Measurements from ENCODE around the gene LNPK.

The LNPK gene

GRCh38 chr2:175941699-175942098 lies 60.4 kb downstream of the LNPK start:
- Histone ChIP-seq H3K4me1 (ENCODE audit: control insufficient read depth, insufficient read depth, low read length, poor library complexity, severe bottlenecking) (no peaks in the 10 kb centered on the region), H3K4me3 (ENCODE audit: extremely low read depth, insufficient read depth, low read length, poor library complexity, severe bottlenecking) (no peak overlapping the region), H3K9me3 (ENCODE audit: control insufficient read depth, low read length) (no peaks in the 10 kb centered on the region), H3K36me3 (ENCODE audit: control insufficient read depth, insufficient read depth, low read length) (peaks cover 2% of the 10 kb centered on the region), H3K27ac (ENCODE audit: low read depth, low read length, severe bottlenecking) (no peak overlapping the region)
- WGBS, 2 experiments (ENCODE audit: insufficient coverage in 2 of 2) = no CpG with 5 or more reads among the region's 3 CpGs

- WGBS, 2 experiments (ENCODE audit: insufficient coverage in 2 of 2) = 100% methylated on average over 1 of the region's 2 CpGs; no CpG with 5 or more reads in 1 of the 2 experiments
- Histone ChIP-seq H3K9me3 (ENCODE audit: control insufficient read depth, low read length) (no peaks in the 10 kb centered on the region), H3K4me3 (ENCODE audit: extremely low read depth, insufficient read depth, low read length, poor library complexity, severe bottlenecking) (no peak overlapping the region), H3K36me3 (ENCODE audit: control insufficient read depth, insufficient read depth, low read length) (peaks cover 6% of the 10 kb centered on the region), H3K4me1 (ENCODE audit: control insufficient read depth, insufficient read depth, low read length, poor library complexity, severe bottlenecking) (no peaks in the 10 kb centered on the region), H3K27ac (ENCODE audit: low read depth, low read length, severe bottlenecking) (no peak overlapping the region)
Observed at GRCh38 chr2:175937216-175937615, 64.9 kb downstream of the LNPK start.

- WGBS, 2 experiments (ENCODE audit: insufficient coverage in 2 of 2) = 67 to 89% methylated on average over 2 of the region's 3 CpGs
- H3K27ac ChIP-seq (ENCODE audit: low read depth, low read length, severe bottlenecking) = no peak overlapping the region
- H3K36me3 ChIP-seq (ENCODE audit: control insufficient read depth, insufficient read depth, low read length) = peaks cover 6% of the 10 kb centered on the region
- no peak overlapping the region for H3K4me3 ChIP-seq (ENCODE audit: extremely low read depth, insufficient read depth, low read length, poor library complexity, severe bottlenecking)
- H3K4me1 ChIP-seq (ENCODE audit: control insufficient read depth, insufficient read depth, low read length, poor library complexity, severe bottlenecking) = no peaks in the 10 kb centered on the region
- H3K9me3 ChIP-seq (ENCODE audit: control insufficient read depth, low read length) = no peaks in the 10 kb centered on the region
Observed at GRCh38 chr2:175935289-175936181, 66.5 kb downstream of the LNPK start.

- no peak overlapping the region for H3K27ac ChIP-seq (ENCODE audit: low read depth, low read length, severe bottlenecking)
- H3K36me3 ChIP-seq (ENCODE audit: control insufficient read depth, insufficient read depth, low read length) = peaks cover 6% of the 10 kb centered on the region
- H3K9me3 ChIP-seq (ENCODE audit: control insufficient read depth, low read length) = no peaks in the 10 kb centered on the region
- H3K4me1 ChIP-seq (ENCODE audit: control insufficient read depth, insufficient read depth, low read length, poor library complexity, severe bottlenecking) = no peaks in the 10 kb centered on the region
- no peak overlapping the region for H3K4me3 ChIP-seq (ENCODE audit: extremely low read depth, insufficient read depth, low read length, poor library complexity, severe bottlenecking)
- WGBS, 2 experiments (ENCODE audit: insufficient coverage in 2 of 2) = 83 to 100% methylated on average over 1 of the region's 2 CpGs
Observed at GRCh38 chr2:175932675-175933074, 69.4 kb downstream of the LNPK start.

- H3K4me1 ChIP-seq (ENCODE audit: control insufficient read depth, insufficient read depth, low read length, poor library complexity, severe bottlenecking) = no peaks in the 10 kb centered on the region
- no peak overlapping the region for H3K27ac ChIP-seq (ENCODE audit: low read depth, low read length, severe bottlenecking)
- H3K4me3 ChIP-seq (ENCODE audit: extremely low read depth, insufficient read depth, low read length, poor library complexity, severe bottlenecking) = no peak overlapping the region
- 93 to 94% methylated on average over 2 of the region's 2 CpGs for WGBS, 2 experiments (ENCODE audit: insufficient coverage in 2 of 2)
- H3K36me3 ChIP-seq (ENCODE audit: control insufficient read depth, insufficient read depth, low read length) = peaks cover 6% of the 10 kb centered on the region
- no peaks in the 10 kb centered on the region for H3K9me3 ChIP-seq (ENCODE audit: control insufficient read depth, low read length)
Observed at GRCh38 chr2:175931805-175932204, 70.3 kb downstream of the LNPK start.

GRCh38 chr2:175930504-175930903 lies 71.6 kb downstream of the LNPK start:
- H3K27ac ChIP-seq (ENCODE audit: low read depth, low read length, severe bottlenecking) = no peak overlapping the region
- H3K9me3 ChIP-seq (ENCODE audit: control insufficient read depth, low read length) = no peaks in the 10 kb centered on the region
- no peaks in the 10 kb centered on the region for H3K4me1 ChIP-seq (ENCODE audit: control insufficient read depth, insufficient read depth, low read length, poor library complexity, severe bottlenecking)
- H3K4me3 ChIP-seq (ENCODE audit: extremely low read depth, insufficient read depth, low read length, poor library complexity, severe bottlenecking) = no peak overlapping the region
- no CpG with 5 or more reads among the region's 1 CpG for WGBS, 2 experiments (ENCODE audit: insufficient coverage in 2 of 2)
- no peaks in the 10 kb centered on the region for H3K36me3 ChIP-seq (ENCODE audit: control insufficient read depth, insufficient read depth, low read length)

- Histone ChIP-seq H3K36me3 (ENCODE audit: control insufficient read depth, insufficient read depth, low read length) (no peaks in the 10 kb centered on the region), H3K27ac (ENCODE audit: low read depth, low read length, severe bottlenecking) (no peak overlapping the region), H3K4me3 (ENCODE audit: extremely low read depth, insufficient read depth, low read length, poor library complexity, severe bottlenecking) (no peak overlapping the region), H3K4me1 (ENCODE audit: control insufficient read depth, insufficient read depth, low read length, poor library complexity, severe bottlenecking) (no peaks in the 10 kb centered on the region), H3K9me3 (ENCODE audit: control insufficient read depth, low read length) (no peaks in the 10 kb centered on the region)
- 86 to 96% methylated on average over 2 of the region's 5 CpGs for WGBS, 2 experiments (ENCODE audit: insufficient coverage in 2 of 2)
Observed at GRCh38 chr2:175929850-175930249, 72.2 kb downstream of the LNPK start.

GRCh38 chr2:175926272-175926671 lies 75.8 kb downstream of the LNPK start:
- WGBS, 2 experiments (ENCODE audit: insufficient coverage in 2 of 2) = 78 to 80% methylated on average over 1 to 2 of the region's 2 CpGs

GRCh38 chr2:175922160-175922559 lies 79.9 kb downstream of the LNPK start:
- no peaks in the 10 kb centered on the region for H3K4me1 ChIP-seq (ENCODE audit: control insufficient read depth, insufficient read depth, low read length, poor library complexity, severe bottlenecking)

More at GRCh38 chr2:175926272-175926671, 75.8 kb downstream of the LNPK start:
- Histone ChIP-seq H3K4me3 (ENCODE audit: extremely low read depth, insufficient read depth, low read length, poor library complexity, severe bottlenecking) (no peak overlapping the region), H3K9me3 (ENCODE audit: control insufficient read depth, low read length) (no peaks in the 10 kb centered on the region), H3K27ac (ENCODE audit: low read depth, low read length, severe bottlenecking) (no peak overlapping the region), H3K4me1 (ENCODE audit: control insufficient read depth, insufficient read depth, low read length, poor library complexity, severe bottlenecking) (no peaks in the 10 kb centered on the region), H3K36me3 (ENCODE audit: control insufficient read depth, insufficient read depth, low read length) (no peaks in the 10 kb centered on the region)

GRCh38 chr2:175918935-175919334 lies 83.1 kb downstream of the LNPK start:
- H3K36me3 ChIP-seq (ENCODE audit: control insufficient read depth, insufficient read depth, low read length) = no peaks in the 10 kb centered on the region
- no peaks in the 10 kb centered on the region for H3K9me3 ChIP-seq (ENCODE audit: control insufficient read depth, low read length)
- WGBS, 2 experiments (ENCODE audit: insufficient coverage in 2 of 2) = 86 to 100% methylated on average over 1 to 2 of the region's 3 CpGs
- H3K4me1 ChIP-seq (ENCODE audit: control insufficient read depth, insufficient read depth, low read length, poor library complexity, severe bottlenecking) = no peaks in the 10 kb centered on the region
- no peak overlapping the region for H3K27ac ChIP-seq (ENCODE audit: low read depth, low read length, severe bottlenecking)
- no peak overlapping the region for H3K4me3 ChIP-seq (ENCODE audit: extremely low read depth, insufficient read depth, low read length, poor library complexity, severe bottlenecking)

More at GRCh38 chr2:175922160-175922559, 79.9 kb downstream of the LNPK start:
- H3K27ac ChIP-seq (ENCODE audit: low read depth, low read length, severe bottlenecking) = no peak overlapping the region
- H3K9me3 ChIP-seq (ENCODE audit: control insufficient read depth, low read length) = no peaks in the 10 kb centered on the region
- H3K4me3 ChIP-seq (ENCODE audit: extremely low read depth, insufficient read depth, low read length, poor library complexity, severe bottlenecking) = no peak overlapping the region
- H3K36me3 ChIP-seq (ENCODE audit: control insufficient read depth, insufficient read depth, low read length) = no peaks in the 10 kb centered on the region
- WGBS, 2 experiments (ENCODE audit: insufficient coverage in 2 of 2) = 100% methylated on average over 2 of the region's 2 CpGs

- Histone ChIP-seq H3K27ac (ENCODE audit: low read depth, low read length, severe bottlenecking) (no peak overlapping the region), H3K36me3 (ENCODE audit: control insufficient read depth, insufficient read depth, low read length) (no peaks in the 10 kb centered on the region), H3K4me3 (ENCODE audit: extremely low read depth, insufficient read depth, low read length, poor library complexity, severe bottlenecking) (no peak overlapping the region), H3K4me1 (ENCODE audit: control insufficient read depth, insufficient read depth, low read length, poor library complexity, severe bottlenecking) (no peaks in the 10 kb centered on the region), H3K9me3 (ENCODE audit: control insufficient read depth, low read length) (no peaks in the 10 kb centered on the region)
- WGBS, 2 experiments (ENCODE audit: insufficient coverage in 2 of 2) = no CpG with 5 or more reads among the region's 3 CpGs
Observed at GRCh38 chr2:175914846-175915245, 87.2 kb downstream of the LNPK start.
